Measurements from ENCODE around the gene TMEM183A.

DNA sequence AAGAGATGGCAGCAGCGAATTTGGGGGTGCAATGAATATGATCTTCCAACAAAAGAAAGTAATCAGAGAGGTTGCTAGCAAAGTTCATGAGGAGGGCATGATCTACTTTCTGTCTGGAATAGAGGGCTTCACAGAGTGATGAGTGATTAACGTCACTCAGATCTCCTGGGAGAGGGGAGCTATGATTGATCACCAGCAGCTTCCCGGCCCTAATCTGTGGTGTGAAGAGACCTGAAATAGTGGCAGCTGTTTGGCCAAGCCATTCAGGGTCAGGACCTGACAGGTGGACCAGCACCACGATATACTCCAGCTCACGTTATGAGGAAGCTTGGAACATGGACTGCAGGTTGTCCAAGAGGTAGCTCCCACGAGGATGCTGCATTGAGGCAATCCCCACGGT, 19.9 kb upstream of the TMEM183A start:
- TF ChIP-seq POLR2A (IDR thresholded peaks at IDR 0.05; ENCODE audit: low read length): no peak
- TF ChIP-seq GATA1 (IDR thresholded peaks at IDR 0.05; ENCODE audit: low read depth, low read length): no peak

All from erythroblast (primary cell).